Endothelial cell of umbilical vein (primary cell): ENCODE measurements around the gene GRIN3B.

Experiments used
- CTCF ChIP-seq, 2 donors: IDR thresholded peaks; 1 replicate in 1 of 2; 2 replicates in 1 of 2; pipeline ENCODE4 v1.5.1; 2011; ENCODE audit warnings: low read length in 2 of 2, mild to moderate bottlenecking in 2 of 2, moderate library complexity in 2 of 2, control low read depth in 1 of 2, inconsistent platforms in 1 of 2, low read depth in 1 of 2; ENCODE audit not compliant: insufficient read depth in 1 of 2; ENCODE audit errors: extremely low read depth in 1 of 2
- POLR2AphosphoS5 ChIP-seq: IDR thresholded peaks from 2 replicates; pipeline ENCODE4 v1.6.1; 2012; ENCODE audit warnings: low read depth, mild to moderate bottlenecking, control low read depth, low read length, moderate library complexity; ENCODE audit not compliant: insufficient read depth

- TF ChIP-seq CTCF (IDR thresholded peaks at IDR 0.05; ENCODE audit: extremely low read depth in 1 of 2, insufficient read depth in 1 of 2, low read depth in 1 of 2, low read length in 2 of 2) (no peak), POLR2AphosphoS5 (no peak)
Observed at GRCh38 chr19:996051-996838, 4.0 kb upstream of the GRIN3B start.
